Left lobe of liver (tissue), 2 donors: Measurements from ENCODE around the gene CAMK2D. TPM values are rescaled to one million over a fixed set of nuclear protein-coding genes. Genes with fewer than 3 reads are reported as not detected.
A peak's percentile ranks its signal among the peaks of the same experiment; 100 is the strongest.
"Not testable (repeated sequence)": the region's sequence is repeated elsewhere in the genome, so short reads cannot be mapped to it uniquely, and the experiment has no call there.

Experiments
- ATAC-seq: fragments of 200-7000 bp; cut with Tn5 transposase; one replicate; pipeline ENCODE4 v1.9.1; 2020; ENCODE audit warnings: mild to moderate bottlenecking, moderate library complexity
- DNase-seq: peaks from one replicate; pipeline ENCODE4 v3.0.0-alpha.2; 2020; ENCODE audit warnings: low spot score
- total RNA-seq: library from RNA; stranded (reverse); gene quantifications from one replicate; pipeline ENCODE4 v1.2.1, GENCODE V29; 2021
- donor health status: DM: no; HTN: no; CAD: no; lungs with moderate emphysema.
- donor health status: DM: no; HTN: yes; CAD: no.

CAMK2D gene
- total RNA-seq, 1 donor from 2014 or later: 19.3 TPM

- ATAC-seq: peak; percentile 14
- no peak for DNase-seq
Observed at GRCh38 chr4:113687067-113687718, 74.3 kb downstream of the CAMK2D start.

GRCh38 chr4:113685157-113685556 lies 76.4 kb downstream of the CAMK2D start:
- not testable (repeated sequence) for ATAC-seq, DNase-seq

- DNase-seq (peak; percentile 70), ATAC-seq (peak; percentile 99)
Observed at GRCh38 chr4:113684534-113685091, 76.9 kb downstream of the CAMK2D start.

DNA sequence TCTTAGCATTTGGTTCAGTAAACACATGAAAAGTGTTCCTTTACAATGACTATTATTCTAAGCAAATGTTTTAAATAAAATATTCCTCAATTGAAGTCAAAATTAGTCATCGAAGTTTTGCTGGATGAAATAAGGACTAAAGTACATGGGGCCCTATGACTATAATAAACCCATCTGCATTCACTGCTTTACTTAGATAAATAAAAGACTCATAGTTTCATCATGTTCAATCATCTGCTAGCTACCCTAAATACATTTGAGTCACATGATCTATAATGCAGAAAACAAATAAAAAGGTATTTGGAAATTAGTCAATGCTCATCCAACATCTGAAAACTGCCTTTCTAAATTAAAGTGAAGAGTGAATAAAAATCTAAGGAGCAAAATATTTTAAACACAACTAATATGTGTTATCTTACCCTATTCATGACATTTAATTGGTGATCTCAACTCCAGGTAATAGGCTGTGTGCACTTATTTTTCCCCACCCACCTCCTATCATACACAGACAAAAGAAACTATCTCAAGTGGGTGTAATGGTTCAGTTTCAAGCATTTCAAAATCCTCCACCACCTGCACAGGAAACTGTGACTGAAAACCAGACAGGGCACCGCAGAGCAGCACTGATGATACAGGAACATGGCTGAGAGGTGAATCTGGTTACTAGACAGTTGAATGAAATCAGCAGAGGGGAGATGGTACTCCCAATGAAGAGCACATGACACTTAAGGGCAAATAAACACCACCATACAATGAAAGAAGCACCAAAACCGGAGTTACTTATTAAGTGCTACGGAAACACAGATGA lies 78.6 kb downstream of the CAMK2D start:
- DNase-seq: no peak

DNA sequence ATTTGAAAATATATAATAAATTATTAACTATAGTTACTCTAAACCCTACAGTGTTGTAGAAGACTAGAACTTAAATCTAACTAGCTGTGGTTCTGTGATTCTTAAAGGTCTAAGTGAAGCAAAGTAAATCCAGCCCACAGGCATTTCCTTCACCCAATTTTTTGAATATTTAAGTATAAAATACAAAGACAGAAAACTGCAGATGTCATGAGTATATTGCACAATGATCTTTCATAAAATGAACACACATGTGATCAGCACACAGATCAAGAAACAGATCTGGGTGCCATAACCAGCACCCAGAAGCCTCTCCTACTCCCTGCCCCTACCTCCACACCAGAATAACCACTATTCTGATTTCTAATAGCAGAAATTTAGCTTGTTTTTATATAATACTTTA lies 82.9 kb downstream of the CAMK2D start:
- ATAC-seq: no peak
- no peak for DNase-seq

More for the DNA sequence above, 78.6 kb downstream of the CAMK2D start:
- ATAC-seq: no peak

DNA sequence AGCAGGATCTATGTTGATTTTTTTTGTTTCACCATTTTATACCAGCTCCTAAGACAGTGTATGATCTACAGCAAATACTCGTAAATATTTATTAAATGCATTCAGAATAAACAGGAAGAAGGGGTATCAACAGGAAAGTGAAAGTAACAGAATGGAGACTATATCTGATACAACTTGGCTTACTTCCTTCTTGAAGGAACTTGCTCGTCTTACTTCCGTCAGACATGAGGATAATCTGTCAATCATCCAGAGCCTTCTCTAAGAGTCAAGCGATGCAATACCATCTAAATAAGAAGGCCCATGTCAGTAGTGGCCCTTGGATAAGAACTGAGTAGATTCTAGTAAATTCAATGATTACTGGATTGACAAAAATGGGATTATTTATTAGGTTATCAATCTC lies 84.2 kb downstream of the CAMK2D start:
- DNase-seq: no peak
- ATAC-seq: no peak

- no peak for ATAC-seq
- no peak for DNase-seq
Observed at GRCh38 chr4:113675731-113676697, 85.5 kb downstream of the CAMK2D start.

GRCh38 chr4:113674733-113675132 lies 86.8 kb downstream of the CAMK2D start:
- ATAC-seq (no peak), DNase-seq (no peak)

- no peak for DNase-seq
- ATAC-seq: peak; percentile 42
Observed at GRCh38 chr4:113674251-113674650, 87.3 kb downstream of the CAMK2D start.

DNA sequence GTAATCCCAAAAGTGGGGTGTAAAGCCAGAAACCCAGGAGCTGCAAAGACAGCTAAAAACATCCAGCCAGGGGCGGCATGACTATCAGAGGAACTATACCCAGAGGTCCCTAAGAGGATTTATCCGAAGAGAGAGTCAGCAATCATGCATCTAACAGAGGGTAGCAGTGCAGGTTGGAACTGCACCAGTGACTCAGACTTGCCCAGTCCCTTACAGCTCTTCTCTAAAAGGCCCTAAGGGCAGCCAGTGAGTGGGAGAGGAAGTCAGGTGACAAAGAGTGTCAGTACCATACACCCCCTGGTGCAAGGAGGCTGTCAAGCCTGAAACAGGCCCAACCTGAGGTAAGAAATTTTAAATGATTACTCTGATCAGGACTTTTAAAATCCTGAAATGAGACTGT lies 88.1 kb downstream of the CAMK2D start:
- no peak for DNase-seq
- ATAC-seq: no peak

DNA sequence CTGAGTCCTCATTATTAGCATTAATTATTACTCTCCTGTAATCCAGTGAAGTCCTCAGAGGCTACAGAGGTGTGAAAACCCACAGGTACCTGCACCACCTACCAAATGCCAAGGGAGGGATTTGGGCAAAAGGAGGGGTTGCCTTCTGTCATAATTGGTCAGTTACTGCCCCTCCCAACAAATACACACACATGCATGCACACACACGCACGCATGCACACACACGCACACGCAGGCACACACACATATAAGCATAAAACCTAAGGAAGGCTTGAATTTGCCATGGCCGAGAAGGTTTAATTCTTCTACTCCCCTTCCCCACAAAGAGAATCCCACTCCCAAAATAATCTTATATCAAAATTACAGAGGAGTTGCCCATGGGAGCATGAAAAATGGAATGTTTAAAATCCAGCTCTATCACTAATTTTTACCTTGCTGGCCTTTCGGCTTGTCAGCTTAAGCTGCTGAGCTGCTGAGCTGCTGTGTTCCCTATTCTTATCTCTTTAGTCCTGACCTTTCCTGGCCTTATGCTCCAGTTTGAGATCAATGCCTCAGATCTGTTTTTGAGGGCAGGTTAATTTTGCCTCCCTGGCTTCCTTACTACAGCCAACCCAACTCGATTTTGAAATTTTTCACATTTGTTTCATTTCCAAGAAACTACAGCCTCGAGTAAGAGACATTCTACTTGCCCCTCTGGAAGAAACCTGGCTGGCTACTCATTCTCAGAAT lies 95.0 kb downstream of the CAMK2D start:
- DNase-seq: peak; percentile 50
- peak; percentile 98 for ATAC-seq

DNA sequence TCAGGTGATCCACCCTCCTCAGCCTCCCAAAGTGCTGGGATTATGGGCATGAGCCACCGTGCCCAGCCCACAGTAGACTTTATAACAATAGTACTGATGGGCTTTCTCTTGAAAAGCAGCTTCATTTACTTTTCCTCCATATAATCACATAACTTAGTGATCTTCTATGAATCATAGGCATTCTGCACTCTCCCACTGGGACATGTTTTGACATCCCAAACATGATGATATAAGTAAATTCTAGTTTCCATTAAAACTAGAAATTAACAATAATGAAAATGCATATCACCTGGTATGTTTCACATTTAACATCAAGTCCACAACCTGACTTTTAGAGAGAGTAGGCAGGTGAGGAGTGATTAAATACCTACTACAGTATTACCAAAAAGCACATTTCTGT lies 96.5 kb downstream of the CAMK2D start:
- no peak for ATAC-seq

DNA sequence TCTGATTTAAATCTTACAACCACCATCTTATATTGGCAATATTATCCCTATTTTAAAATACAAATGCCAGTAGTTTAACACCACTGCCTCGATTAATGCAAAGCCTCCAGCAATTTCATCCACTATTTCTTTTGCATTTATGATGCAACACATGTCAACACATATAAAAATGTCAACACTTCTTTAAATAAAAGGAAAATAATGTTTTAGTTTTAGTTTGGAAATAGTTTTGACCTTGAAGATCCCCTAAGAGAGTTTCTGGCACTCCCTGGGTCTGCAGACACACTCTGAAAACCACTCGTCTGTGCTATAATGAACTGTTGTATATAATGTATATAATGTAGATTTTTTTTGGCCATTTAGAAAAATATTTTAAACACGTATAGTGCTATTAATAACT lies 99.0 kb downstream of the CAMK2D start:
- ATAC-seq (no peak), DNase-seq (no peak)

More for the DNA sequence above, 96.5 kb downstream of the CAMK2D start:
- DNase-seq: no peak

- DNase-seq: no peak
- peak; percentile 83 for ATAC-seq
Observed at GRCh38 chr4:113659127-113659526, 102.4 kb downstream of the CAMK2D start.

DNA sequence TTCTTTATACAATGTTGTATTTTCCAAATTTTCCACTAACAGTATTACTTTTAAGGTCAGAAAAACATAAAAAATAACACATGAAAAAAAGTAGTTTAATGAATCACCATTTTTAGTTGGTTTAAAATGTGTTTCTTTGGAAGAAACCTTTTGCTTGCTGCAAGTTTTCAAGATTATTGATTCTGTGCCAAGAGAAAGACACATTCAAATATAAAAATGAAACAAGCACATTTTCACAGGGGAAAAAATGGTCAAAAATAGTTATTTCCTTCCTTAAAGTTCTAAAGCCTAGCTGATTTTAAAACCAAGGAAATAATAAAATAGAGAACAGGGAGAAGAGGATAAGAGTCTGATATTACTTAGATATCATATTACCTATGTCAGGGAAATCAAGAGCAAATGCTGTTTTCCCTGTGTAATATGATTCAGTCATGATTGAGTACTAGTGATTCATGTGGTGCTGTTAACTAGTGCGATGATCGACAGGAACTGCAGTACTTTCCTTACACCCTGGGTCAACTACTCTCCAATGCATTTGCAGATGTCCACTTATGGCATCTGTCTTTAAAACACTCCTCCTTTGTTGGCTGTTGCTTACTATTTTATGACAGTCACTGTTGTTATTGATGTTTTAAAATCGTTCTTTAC lies 103.8 kb downstream of the CAMK2D start:
- ATAC-seq (no peak), DNase-seq (no peak)

GRCh38 chr4:113653871-113654270 lies 107.7 kb downstream of the CAMK2D start:
- ATAC-seq (no peak), DNase-seq (no peak)

DNA sequence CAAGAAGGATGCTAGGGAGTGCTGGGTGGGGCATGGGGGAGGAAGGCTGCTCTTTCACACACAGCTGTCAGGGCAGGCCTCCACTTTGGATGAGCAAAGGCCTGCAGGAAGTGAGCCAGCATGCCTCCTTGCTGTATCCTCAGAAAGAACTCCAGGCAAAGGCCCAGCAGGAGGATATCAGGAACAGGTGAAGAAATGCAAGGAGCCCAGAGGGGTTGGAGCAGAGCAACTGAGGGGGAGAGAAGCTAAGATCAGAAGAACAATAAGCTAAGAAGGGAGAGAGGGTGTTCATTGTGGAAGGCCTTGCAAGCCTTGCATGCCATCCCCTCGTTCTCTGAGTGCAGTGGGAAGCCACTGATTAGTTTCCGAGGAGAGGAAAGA lies 115.1 kb downstream of the CAMK2D start:
- ATAC-seq (peak; percentile 23), DNase-seq (no peak)

DNA sequence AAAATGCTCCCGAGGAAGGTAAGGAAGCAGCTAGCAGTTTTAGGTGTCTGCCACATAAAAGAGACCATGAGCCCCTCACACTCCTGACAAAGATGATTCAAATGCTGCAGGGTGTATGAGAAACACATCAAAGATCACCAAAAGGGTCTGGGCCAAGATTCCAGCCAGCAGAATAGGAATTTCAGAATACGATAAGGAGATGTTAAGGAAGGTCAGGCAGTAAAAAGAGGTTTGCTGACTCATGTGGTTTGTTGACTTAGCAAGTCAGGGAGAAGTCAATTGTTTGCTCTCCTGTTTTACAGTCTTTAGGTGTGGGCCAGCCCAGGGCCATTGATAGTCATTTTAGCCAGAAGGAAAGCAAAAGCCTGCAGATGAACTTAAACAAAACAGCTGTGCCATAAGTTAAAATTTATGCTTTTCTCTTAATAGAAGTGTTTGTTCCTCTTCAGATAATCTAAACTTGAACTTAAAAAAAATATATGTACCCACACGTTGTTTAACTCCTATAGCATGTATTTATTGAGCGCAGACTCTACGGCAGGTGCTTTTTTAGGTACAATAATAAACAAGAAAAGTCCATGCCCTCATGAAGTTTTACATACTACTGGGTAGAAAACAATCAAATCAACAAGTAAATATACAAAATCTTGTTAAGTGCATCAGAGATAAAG lies 115.6 kb downstream of the CAMK2D start:
- DNase-seq (no peak), ATAC-seq (peak; percentile 76)

DNA sequence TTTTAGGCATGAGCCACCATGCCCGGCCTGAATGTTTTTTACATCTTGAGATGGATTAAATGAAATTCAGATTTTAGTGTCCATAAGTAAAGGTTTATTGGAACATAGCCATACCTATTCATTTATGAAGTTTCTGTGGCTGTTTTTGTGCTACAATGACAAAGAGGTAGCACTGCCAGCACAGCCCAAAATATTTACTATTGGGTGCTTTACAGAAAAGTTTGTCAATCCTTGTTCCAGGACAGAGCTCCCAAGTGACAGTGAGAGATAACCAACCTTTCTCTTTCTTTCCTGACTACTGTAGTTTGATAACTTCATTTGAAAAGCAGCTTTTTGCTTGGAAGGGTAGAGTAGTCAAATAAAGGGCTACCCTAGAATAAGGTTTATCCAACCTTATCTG lies 116.2 kb downstream of the CAMK2D start:
- no peak for DNase-seq
- peak; percentile 29 for ATAC-seq
